HepG2 (cell line): Measurements from ENCODE around the gene OR14K1. TPM values are rescaled to one million over a fixed set of nuclear protein-coding genes. Genes with fewer than 3 reads are reported as not detected.
"Not testable (repeated sequence)": the region's sequence is repeated elsewhere in the genome, so short reads cannot be mapped to it uniquely, and the experiment has no call there.

Source experiments
- ATAC-seq: fragments of 200-7000 bp; cut with Tn5 transposase; 3 replicates; pipeline ENCODE4 v1.9.1; 2020; ENCODE audit warnings: mild to moderate bottlenecking, moderate library complexity
- BruUV-seq: library from RNA; stranded (reverse); fragments of 400-500 nt; replicated peaks from 2 replicates; lab custom pipeline; 2021; lab: Mats Ljungman, UMichigan
- CTCF ChIA-PET: fragments of 300-600 bp; formaldehyde crosslinking; extraction: SDS; loops from one replicate; lab custom pipeline; 2021; ENCODE audit warnings: low total read pairs, inconsistent platforms, low intra/inter-chr PET ratio; lab: Yijun Ruan, JAX
- POLR2A ChIA-PET: fragments of 350-600 bp; sonication (Branson Sonifier 250); formaldehyde crosslinking; loops from one replicate; lab custom pipeline; 2020; ENCODE audit warnings: antibody characterized with exemption, inconsistent platforms; lab: Yijun Ruan, JAX
- DNase-seq: peaks from one replicate; pipeline ENCODE4 v3.0.0-alpha.2; 2015; ENCODE audit warnings: low spot score
- FAIRE-seq: peaks from 3 replicates; lab custom pipeline; 2011; peaks lifted over from hg19 to GRCh38; lab: Jason Lieb, UNC
- H2AFZ ChIP-seq: one replicate; pipeline ENCODE4 v1.6.1; 2011; ENCODE audit warnings: low read length, inconsistent platforms
- H3K27ac ChIP-seq: fragments of 300-600 bp; 3 replicates; pipeline ENCODE4 v1.8.0; 2011; ENCODE audit warnings: mixed run types, mild to moderate bottlenecking, mixed read lengths, low read length, inconsistent platforms; ENCODE audit not compliant: insufficient read depth; ENCODE audit errors: extremely low read length
- H3K27me3 ChIP-seq, 2 experiments: fragments of 200-600 bp in 1 of 2; 2 replicates in 1 of 2; 3 replicates in 1 of 2; pipeline versions ENCODE4 v1.6.0 to v1.8.0; 2011; ENCODE audit warnings: low read length in 2 of 2, mild to moderate bottlenecking in 2 of 2, moderate library complexity in 2 of 2, inconsistent platforms in 1 of 2; ENCODE audit not compliant: insufficient read depth in 2 of 2, control insufficient read depth in 1 of 2
- H3K36me3 ChIP-seq, 2 experiments: fragments of 200-600 bp in 1 of 2; replicated peaks in 1 of 2; 2 replicates in 1 of 2; 3 replicates in 1 of 2; pipeline versions ENCODE4 v1.5.1 to v1.8.0; 2011; ENCODE audit warnings: low read length in 2 of 2, inconsistent platforms in 1 of 2; ENCODE audit not compliant: insufficient read depth in 2 of 2, control insufficient read depth in 1 of 2
- H3K4me1 ChIP-seq: 2 replicates; pipeline ENCODE4 v1.5.1; 2012; ENCODE audit warnings: low read length, inconsistent platforms; ENCODE audit not compliant: insufficient read depth
- H3K4me2 ChIP-seq: 2 replicates; pipeline ENCODE4 v1.6.0; 2011; ENCODE audit warnings: low read depth, low read length, inconsistent platforms
- H3K4me3 ChIP-seq, 3 experiments: fragments of 200-600 bp in 1 of 3; sonication (generic), shearing (Covaris generic) in 1 of 3; replicated peaks in 1 of 3; 2 replicates each; pipeline ENCODE4 v1.5.1; 2011 to 2016; ENCODE audit warnings: low read length in 3 of 3, inconsistent platforms in 2 of 3, low read depth in 2 of 3, mild to moderate bottlenecking in 2 of 3, control low read depth in 1 of 3, mixed read lengths in 1 of 3; ENCODE audit not compliant: insufficient read depth in 1 of 3
- H3K79me2 ChIP-seq: one replicate; pipeline ENCODE4 v1.6.1; 2011; ENCODE audit warnings: low read length, inconsistent platforms; ENCODE audit not compliant: insufficient read depth
- H3K9ac ChIP-seq: 2 replicates; pipeline ENCODE4 v1.6.0; 2011; ENCODE audit warnings: mild to moderate bottlenecking, low read depth, low read length, inconsistent platforms; ENCODE audit not compliant: insufficient read depth
- H3K9me3 ChIP-seq: 2 replicates; pipeline ENCODE4 v1.5.1; 2012; ENCODE audit warnings: mild to moderate bottlenecking, low read length
- H4K20me1 ChIP-seq: 2 replicates; pipeline ENCODE4 v1.6.0; 2011; ENCODE audit warnings: inconsistent platforms, mild to moderate bottlenecking, low read length, moderate library complexity; ENCODE audit not compliant: insufficient read depth
- ATF7-NPFF ChIP-seq: sonication (generic); formaldehyde crosslinking; IDR thresholded peaks from 2 replicates; pipeline ENCODE4 v1.8.1; 2023; ENCODE audit warnings: mild to moderate bottlenecking, low read depth, missing genetic modification reagents, moderate library complexity
- GLI4 ChIP-seq: sonication (generic); formaldehyde crosslinking; IDR thresholded peaks from 2 replicates; pipeline ENCODE4 v1.5.1; 2020; ENCODE audit warnings: missing genetic modification reagents, mild to moderate bottlenecking, moderate library complexity, borderline replicate concordance
- HDAC1 ChIP-seq: sonication (generic); formaldehyde crosslinking; IDR thresholded peaks from 2 replicates; pipeline ENCODE4 v1.5.1; 2020; ENCODE audit warnings: mild to moderate bottlenecking, missing genetic modification reagents
- ZNF598 ChIP-seq: sonication (generic); formaldehyde crosslinking; IDR thresholded peaks from 2 replicates; pipeline ENCODE4 v1.5.1; 2020; ENCODE audit warnings: mild to moderate bottlenecking, missing genetic modification reagents, borderline replicate concordance
- ZNF768 ChIP-seq: sonication (generic); formaldehyde crosslinking; IDR thresholded peaks from 2 replicates; pipeline ENCODE4 v1.4.0; 2020; ENCODE audit warnings: missing genetic modification reagents
- WGBS: methylation state at CpG from one replicate; pipeline ENCODE4 v1.1.6; 2017; ENCODE audit warnings: low lambda C conversion rate; 5-methylcytosine and 5-hydroxymethylcytosine counted together
- in situ Hi-C: cut with HindIII; loops from 2 replicates; pipeline ENCODE4 v1.10.0; 2017; ENCODE audit warnings: low pct_unique_long_range_greater_than_20kb; ENCODE audit not compliant: extremely low pct_ligation_motif_present
- intact Hi-C: fragments of 100-400 bp; cut with micrococcal nuclease; formaldehyde crosslinking; loops from one replicate; pipeline ENCODE4 v1.10.0; 2022; ENCODE audit not compliant: unreplicated experiment
- polyA plus RNA-seq, 8 experiments: library from polyadenylated mRNA; depleted of rRNA in 3 of 8; stranded (reverse) in 7 of 8; unstranded in 1 of 8; fragments of >200 nt; fragmentation: Illumina TruSeq in 4 of 8; extraction: Trizol in 4 of 8; gene quantifications; 2 replicates each; pipeline versions ENCODE4 v1.2.1 to v1.2.3, GENCODE V29; 2011 to 2016; ENCODE audit warnings: low read depth in 4 of 8, missing spikeins in 1 of 8, mixed read lengths in 1 of 8; ENCODE audit not compliant: insufficient read depth in 1 of 8
- total RNA-seq, 5 experiments: library from RNA; depleted of rRNA; stranded (reverse); fragments of >200 nt; fragmentation: Illumina TruSeq; extraction: Trizol; gene quantifications; 2 replicates each; pipeline ENCODE4 v1.2.3, GENCODE V29; 2016; ENCODE audit warnings: low read depth in 1 of 5

Gene OR14K1
- total and polyA plus RNA-seq, 2 of the 13 experiments (the other 11 are each of a cell fraction or from before 2014, with no cell fraction given): not detected

DNA sequence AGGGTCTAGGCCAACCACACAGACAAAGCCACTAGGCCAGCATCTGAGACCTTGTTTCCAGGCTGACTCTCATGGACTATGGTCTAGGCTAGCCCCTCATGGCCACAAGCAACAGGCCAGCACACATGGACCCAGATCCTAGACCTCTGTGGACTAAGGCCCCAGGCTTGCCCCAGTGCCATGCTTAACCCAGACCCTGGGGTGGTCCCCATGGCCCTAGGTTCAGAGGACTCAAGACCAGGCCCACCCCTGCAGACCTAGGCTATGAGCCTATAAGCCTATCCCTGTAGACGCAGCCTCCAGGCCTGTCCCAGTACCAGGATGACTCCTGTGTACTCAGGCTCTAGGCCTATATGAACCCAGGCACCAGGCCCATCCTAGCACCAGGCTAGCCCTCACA lies 11.5 kb downstream of the OR14K1 start:
- Histone ChIP-seq H3K27me3 (no peaks in the 10 kb centered on the region), H3K27ac (no peak overlapping the region), H3K4me3 (no peak overlapping the region), H3K9ac (no peak overlapping the region), H3K4me2 (no peak overlapping the region), H2AFZ (no peak overlapping the region), H4K20me1 (no peaks in the 10 kb centered on the region), H3K4me1 (no peaks in the 10 kb centered on the region), H3K36me3 (no peaks in the 10 kb centered on the region), H3K9me3 (peaks cover 65% of the 10 kb centered on the region), H3K79me2 (no peaks in the 10 kb centered on the region)
- in situ Hi-C loops (no loop called here), intact Hi-C loops (no loop called here)
- DNase-seq: no peak
- no peak for ATAC-seq
- no peak for FAIRE-seq
- POLR2A ChIA-PET: no interaction called here
- no peak for TF ChIP-seq ZNF768
- TF ChIP-seq GLI4 (CRISPR knock-in tag): no peak
- TF ChIP-seq HDAC1 (CRISPR knock-in tag): no peak
- TF ChIP-seq ZNF598 (CRISPR knock-in tag): no peak
- no peak for TF ChIP-seq ATF7-NPFF
- no CpG with 5 or more reads among the region's 1 CpG for WGBS
- no TSS peak for BruUV-seq
- CTCF ChIA-PET: no interaction called here

GRCh38 chr1:247754311-247754710 lies 15.9 kb downstream of the OR14K1 start:
- CTCF ChIA-PET, H3K4me3 ChIP-seq: not testable (repeated sequence)

More at GRCh38 chr1:247754311-247754710, 15.9 kb downstream of the OR14K1 start:
- H2AFZ ChIP-seq, H3K4me1 ChIP-seq, H3K79me2 ChIP-seq, H3K27me3 ChIP-seq, FAIRE-seq, in situ Hi-C loops, H3K9ac ChIP-seq, POLR2A ChIA-PET, intact Hi-C loops, ATAC-seq, H3K27ac ChIP-seq, H3K36me3 ChIP-seq, H4K20me1 ChIP-seq, DNase-seq, BruUV-seq, H3K4me2 ChIP-seq: not testable (repeated sequence)
- H3K9me3 ChIP-seq: peaks cover 65% of the 10 kb centered on the region
- 0% methylated on average over 1 of the region's 1 CpG for WGBS
